ENCODE measurements around the gene IQGAP3. TPM values are rescaled to one million over a fixed set of nuclear protein-coding genes. Genes with fewer than 3 reads are reported as not detected.

The IQGAP3 gene
- total RNA-seq, 1 donor from 2014 or later: 13.1 TPM

DNA sequence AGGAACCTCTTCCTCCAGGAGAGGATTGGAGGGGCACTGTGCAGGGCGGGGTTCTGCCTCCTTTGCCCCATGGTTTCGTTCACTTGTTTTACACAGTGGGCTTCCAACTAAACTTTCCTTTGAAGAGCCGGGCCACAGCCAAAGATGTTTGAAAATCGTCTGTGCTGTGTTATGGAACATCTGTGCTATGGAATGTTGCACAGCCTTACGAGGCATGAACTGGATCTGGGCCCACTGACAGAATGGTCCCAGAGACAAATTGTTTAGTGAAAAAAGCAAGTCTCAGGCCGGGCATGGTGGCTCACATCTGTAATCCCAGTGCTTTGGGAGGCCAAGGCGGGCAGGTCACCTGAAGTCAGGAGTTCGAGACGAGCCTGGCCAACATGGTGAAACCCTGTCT is 59.2 kb downstream of the IQGAP3 start:
- Mint-ChIP-seq H3K9me3 (ENCODE audit: unreplicated experiment) (no peaks in the 10 kb centered on the region), H3K27ac (ENCODE audit: unreplicated experiment) (no peak overlapping the region), H3K4me3 (ENCODE audit: unreplicated experiment) (no peak overlapping the region), H3K4me1 (ENCODE audit: unreplicated experiment) (no peaks in the 10 kb centered on the region), H3K36me3 (ENCODE audit: low read depth, unreplicated experiment) (no peaks in the 10 kb centered on the region), H3K27me3 (ENCODE audit: unreplicated experiment) (no peaks in the 10 kb centered on the region)
- TF ChIP-seq CTCF (IDR thresholded peaks at IDR 0.05; ENCODE audit: unreplicated experiment): no peak
- DNase-seq (ENCODE audit: low spot score): no peak

- no peak overlapping the region for H3K4me3 Mint-ChIP-seq (ENCODE audit: unreplicated experiment)
- no peaks in the 10 kb centered on the region for H3K27me3 Mint-ChIP-seq (ENCODE audit: unreplicated experiment)
- no peaks in the 10 kb centered on the region for H3K4me1 Mint-ChIP-seq (ENCODE audit: unreplicated experiment)
- H3K27ac Mint-ChIP-seq (ENCODE audit: unreplicated experiment): no peak overlapping the region
- no peak for TF ChIP-seq CTCF (IDR thresholded peaks at IDR 0.05; ENCODE audit: unreplicated experiment)
- no peak for DNase-seq (ENCODE audit: low spot score)
- no peaks in the 10 kb centered on the region for H3K36me3 Mint-ChIP-seq (ENCODE audit: low read depth, unreplicated experiment)
- H3K9me3 Mint-ChIP-seq (ENCODE audit: unreplicated experiment): no peaks in the 10 kb centered on the region
Measured at GRCh38 chr1:156511644-156512043, 60.7 kb downstream of the IQGAP3 start.

DNA sequence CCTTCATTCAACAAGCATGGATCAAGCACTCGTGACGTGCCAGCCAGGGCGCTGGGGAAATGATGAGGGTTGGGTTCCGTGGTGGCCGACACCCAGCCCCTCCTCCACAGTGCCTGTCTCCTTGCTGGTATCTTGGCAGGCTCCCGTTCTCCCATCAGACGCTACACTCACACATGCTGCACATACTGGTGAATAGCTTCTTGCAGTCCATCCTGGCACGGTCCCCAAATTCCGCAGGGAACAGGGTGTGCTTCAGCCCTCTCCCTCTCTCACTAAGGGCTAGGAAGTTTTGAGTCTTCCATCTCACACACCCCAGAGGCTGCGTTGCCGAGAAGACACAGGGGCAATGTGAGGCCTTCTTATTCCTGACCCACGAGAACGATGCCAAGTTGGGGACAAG is 61.7 kb downstream of the IQGAP3 start:
- Mint-ChIP-seq H3K27ac (ENCODE audit: unreplicated experiment) (no peak overlapping the region), H3K9me3 (ENCODE audit: unreplicated experiment) (no peaks in the 10 kb centered on the region), H3K36me3 (ENCODE audit: low read depth, unreplicated experiment) (peaks cover 3% of the 10 kb centered on the region), H3K4me3 (ENCODE audit: unreplicated experiment) (no peak overlapping the region), H3K27me3 (ENCODE audit: unreplicated experiment) (no peaks in the 10 kb centered on the region), H3K4me1 (ENCODE audit: unreplicated experiment) (peaks cover 3% of the 10 kb centered on the region)
- TF ChIP-seq CTCF (IDR thresholded peaks at IDR 0.05; ENCODE audit: unreplicated experiment): no peak
- DNase-seq (ENCODE audit: low spot score): no peak

- H3K4me1 Mint-ChIP-seq (ENCODE audit: unreplicated experiment): peaks cover 12% of the 10 kb centered on the region
- no peak overlapping the region for H3K27ac Mint-ChIP-seq (ENCODE audit: unreplicated experiment)
- H3K36me3 Mint-ChIP-seq (ENCODE audit: low read depth, unreplicated experiment): peaks cover 3% of the 10 kb centered on the region
- peaks cover 2% of the 10 kb centered on the region for H3K27me3 Mint-ChIP-seq (ENCODE audit: unreplicated experiment)
- no peak for DNase-seq (ENCODE audit: low spot score)
- no peak overlapping the region for H3K4me3 Mint-ChIP-seq (ENCODE audit: unreplicated experiment)
- TF ChIP-seq CTCF (IDR thresholded peaks at IDR 0.05; ENCODE audit: unreplicated experiment): no peak
- no peaks in the 10 kb centered on the region for H3K9me3 Mint-ChIP-seq (ENCODE audit: unreplicated experiment)
Measured at GRCh38 chr1:156509424-156510034, 62.8 kb downstream of the IQGAP3 start.

DNA sequence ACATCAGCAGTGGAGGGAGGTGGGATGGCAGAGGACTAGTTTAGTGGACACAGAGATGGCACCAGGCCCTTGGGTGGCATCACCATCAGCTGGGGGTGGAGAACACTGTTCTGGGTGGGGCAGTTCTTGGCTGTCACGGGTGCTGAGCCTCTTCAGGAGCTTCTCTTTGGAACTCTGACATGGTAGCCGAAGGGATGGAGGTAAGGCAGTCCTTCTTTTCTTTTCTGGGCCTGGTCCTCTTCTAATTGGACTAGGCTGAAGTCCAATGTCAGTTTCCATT is 63.5 kb downstream of the IQGAP3 start:
- Mint-ChIP-seq H3K4me1 (ENCODE audit: unreplicated experiment) (peaks cover 19% of the 10 kb centered on the region), H3K4me3 (ENCODE audit: unreplicated experiment) (no peak overlapping the region), H3K27ac (ENCODE audit: unreplicated experiment) (no peak overlapping the region), H3K27me3 (ENCODE audit: unreplicated experiment) (peaks cover 2% of the 10 kb centered on the region), H3K9me3 (ENCODE audit: unreplicated experiment) (no peaks in the 10 kb centered on the region), H3K36me3 (ENCODE audit: low read depth, unreplicated experiment) (peaks cover 3% of the 10 kb centered on the region)
- no peak for TF ChIP-seq CTCF (IDR thresholded peaks at IDR 0.05; ENCODE audit: unreplicated experiment)
- no peak for DNase-seq (ENCODE audit: low spot score)
